PFSK-1 (cell line): ENCODE measurements around the gene SCAF4.

Source experiments
- FOXP2 ChIP-seq: optimal IDR thresholded peaks from 2 replicates; pipeline ENCODE3; 2011; ENCODE audit warnings: borderline replicate concordance, control low read depth, inconsistent platforms; ENCODE audit not compliant: insufficient read depth; ENCODE audit errors: extremely low read length, extremely low read depth
- POLR2AphosphoS5 ChIP-seq: IDR thresholded peaks from 2 replicates; pipeline ENCODE4 v1.6.1; 2012; ENCODE audit warnings: low read depth, mild to moderate bottlenecking, control low read depth, low read length, moderate library complexity
- REST ChIP-seq, 2 experiments: IDR thresholded peaks; 2 replicates each; pipeline versions ENCODE4 v1.6.1 to v1.8.0; 2011 to 2012; ENCODE audit warnings: low read depth in 2 of 2, low read length in 2 of 2, control low read depth in 1 of 2, inconsistent platforms in 1 of 2, mild to moderate bottlenecking in 1 of 2, moderate library complexity in 1 of 2; ENCODE audit not compliant: insufficient read depth in 1 of 2
- SIN3A ChIP-seq: IDR thresholded peaks from 2 replicates; pipeline ENCODE4 v1.6.1; 2012; ENCODE audit warnings: mild to moderate bottlenecking, low read length, moderate library complexity, borderline replicate concordance; ENCODE audit not compliant: insufficient read depth
- TAF1 ChIP-seq: IDR thresholded peaks from 2 replicates; pipeline ENCODE4 v1.6.1; 2012; ENCODE audit warnings: low read length, control low read depth, borderline replicate concordance; ENCODE audit not compliant: insufficient read depth

Gene SCAF4

DNA sequence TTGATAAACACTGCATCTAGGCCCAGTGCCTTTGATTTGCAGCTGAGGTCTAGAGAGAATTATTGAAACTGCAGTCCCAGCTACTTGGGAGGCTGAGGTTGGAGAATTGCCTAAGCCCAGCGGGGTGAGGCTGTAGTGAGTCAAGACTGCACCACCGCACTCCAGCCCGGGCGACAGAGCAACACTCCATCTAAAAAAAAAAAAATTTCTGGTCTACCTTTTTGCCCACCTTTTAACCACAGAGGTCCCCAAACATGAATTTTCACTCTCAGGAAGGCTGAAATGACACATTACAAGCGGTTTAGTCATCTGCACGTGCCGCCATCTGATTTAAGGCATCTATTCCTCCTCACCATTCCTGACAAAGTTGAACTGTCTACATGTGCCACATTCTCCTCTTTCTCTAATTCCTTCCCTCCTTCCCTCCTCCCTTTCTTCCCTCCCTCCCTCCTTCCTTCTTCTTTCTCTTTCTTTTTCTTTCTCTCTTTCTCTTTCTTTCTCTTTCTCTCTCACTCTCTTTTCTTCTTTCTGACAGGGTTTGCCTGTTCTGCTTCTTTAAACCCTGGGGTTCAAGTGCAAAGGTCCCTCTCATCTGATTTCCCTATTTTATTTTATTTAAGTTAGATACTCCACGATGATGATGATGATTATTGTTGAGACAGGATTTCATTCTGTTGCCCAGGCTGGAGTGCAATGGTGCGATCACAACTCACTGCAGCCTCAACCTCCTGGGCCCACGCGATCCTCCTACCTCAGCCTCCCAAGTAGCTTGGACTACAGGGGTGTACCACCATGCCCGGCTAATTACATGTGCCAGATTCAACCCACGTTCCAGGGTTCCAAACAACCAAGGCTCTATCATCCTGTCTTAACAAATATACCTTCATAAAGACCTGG lies 75.5 kb downstream of the SCAF4 start:
- TF ChIP-seq POLR2AphosphoS5 (no peak), TAF1 (no peak), FOXP2 (no peak), REST (IDR thresholded peaks at IDR 0.05; ENCODE audit: insufficient read depth in 1 of 2, low read depth in 2 of 2, low read length in 2 of 2) (no peak), SIN3A (no peak)

DNA sequence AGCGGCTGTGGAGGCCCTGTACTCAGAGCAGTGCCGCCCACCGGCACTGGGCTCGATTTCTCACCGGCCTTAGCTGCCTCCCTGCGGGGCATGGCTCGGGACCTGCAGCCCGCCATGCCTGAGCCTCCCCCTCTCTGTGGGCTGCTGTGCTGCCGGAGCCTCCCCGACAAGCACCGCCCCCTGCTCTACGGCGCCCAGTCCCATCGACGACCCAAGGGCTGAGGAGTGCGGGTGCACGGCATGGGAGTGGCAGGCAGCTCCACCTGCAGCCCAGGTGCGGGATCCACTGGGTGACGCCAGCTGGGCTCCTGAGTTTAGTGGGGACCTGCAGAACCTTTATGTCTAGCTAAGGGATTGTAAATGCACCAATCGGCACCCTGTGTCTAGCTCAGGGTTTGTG lies 77.6 kb downstream of the SCAF4 start:
- TF ChIP-seq POLR2AphosphoS5 (no peak), REST (IDR thresholded peaks at IDR 0.05; ENCODE audit: insufficient read depth in 1 of 2, low read depth in 2 of 2, low read length in 2 of 2) (no peak), FOXP2 (no peak)

- no peak for TF ChIP-seq SIN3A
- TF ChIP-seq REST (IDR thresholded peaks at IDR 0.05; ENCODE audit: insufficient read depth in 1 of 2, low read depth in 2 of 2, low read length in 2 of 2), result no peak
- TF ChIP-seq TAF1, result no peak
- TF ChIP-seq POLR2AphosphoS5, result no peak
- no peak for TF ChIP-seq FOXP2
Observed at GRCh38 chr21:31650930-31651329, 81.0 kb downstream of the SCAF4 start.

- TF ChIP-seq TAF1 (no peak), REST (IDR thresholded peaks at IDR 0.05; ENCODE audit: insufficient read depth in 1 of 2, low read depth in 2 of 2, low read length in 2 of 2) (no peak), FOXP2 (no peak), SIN3A (no peak), POLR2AphosphoS5 (no peak)
Observed at GRCh38 chr21:31647650-31648049, 84.3 kb downstream of the SCAF4 start.

DNA sequence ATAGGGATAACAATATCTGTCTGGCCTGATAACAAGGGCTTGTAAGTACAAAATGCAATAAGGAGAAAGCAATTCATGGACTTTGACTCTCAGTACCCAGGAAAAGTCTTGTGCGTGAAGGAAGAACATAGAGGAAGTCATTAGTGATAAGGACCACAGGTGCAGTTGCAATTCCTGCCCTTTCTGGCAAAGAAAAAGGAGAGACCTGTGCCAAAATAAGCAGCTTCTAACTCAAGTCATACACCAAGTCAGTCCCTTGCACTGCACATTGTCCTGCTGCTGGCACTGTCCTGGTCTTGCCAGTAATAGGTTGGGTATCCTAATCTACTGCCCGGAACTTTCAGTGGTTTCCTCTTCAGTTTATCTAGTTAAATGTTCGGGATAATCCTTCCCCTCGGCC lies 87.3 kb downstream of the SCAF4 start:
- TF ChIP-seq REST (IDR thresholded peaks at IDR 0.05; ENCODE audit: insufficient read depth in 1 of 2, low read depth in 2 of 2, low read length in 2 of 2) (no peak), FOXP2 (no peak), POLR2AphosphoS5 (no peak), TAF1 (no peak), SIN3A (no peak)
